HG02970 (cell line): ENCODE results near the gene RPUSD1.

Experiments
- ATAC-seq: cut with Tn5 transposase; IDR thresholded peaks from one replicate; pipeline ENCODE4 v1.9.1; 2021; ENCODE audit warnings: mild to moderate bottlenecking, moderate library complexity, moderate number of reproducible peaks; ENCODE audit not compliant: unreplicated experiment, low FRiP score

The RPUSD1 gene

DNA sequence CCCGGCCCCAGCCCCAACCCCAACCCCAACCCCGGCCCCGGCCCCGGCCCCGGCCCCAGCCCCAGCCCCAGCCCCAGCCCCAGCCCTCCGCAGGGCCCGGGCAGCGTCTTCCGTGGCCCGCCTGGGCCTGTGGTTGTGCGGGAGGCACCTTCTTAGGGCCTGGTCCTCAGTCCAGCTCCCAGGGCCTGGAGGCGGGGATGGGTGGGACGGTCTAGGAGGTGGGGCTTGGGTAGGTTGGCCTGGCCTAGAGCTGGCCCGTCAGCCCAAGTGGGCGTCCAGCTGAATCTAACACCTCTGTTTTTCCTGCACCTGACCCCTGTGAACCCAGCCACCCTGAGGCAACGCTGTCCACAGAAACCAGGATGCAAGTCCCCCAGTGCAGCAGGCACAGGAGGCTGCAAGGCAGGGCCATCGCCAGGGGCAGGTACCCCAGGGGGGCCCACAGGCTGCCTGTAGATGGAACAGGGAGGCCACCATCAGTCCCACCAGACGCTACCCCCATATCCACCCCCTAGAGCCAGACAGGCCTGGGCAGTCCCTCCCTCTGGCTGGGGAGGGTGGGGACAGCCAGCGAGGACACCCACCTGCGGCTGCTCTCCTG lies 18.9 kb downstream of the RPUSD1 start:
- no peak for ATAC-seq

DNA sequence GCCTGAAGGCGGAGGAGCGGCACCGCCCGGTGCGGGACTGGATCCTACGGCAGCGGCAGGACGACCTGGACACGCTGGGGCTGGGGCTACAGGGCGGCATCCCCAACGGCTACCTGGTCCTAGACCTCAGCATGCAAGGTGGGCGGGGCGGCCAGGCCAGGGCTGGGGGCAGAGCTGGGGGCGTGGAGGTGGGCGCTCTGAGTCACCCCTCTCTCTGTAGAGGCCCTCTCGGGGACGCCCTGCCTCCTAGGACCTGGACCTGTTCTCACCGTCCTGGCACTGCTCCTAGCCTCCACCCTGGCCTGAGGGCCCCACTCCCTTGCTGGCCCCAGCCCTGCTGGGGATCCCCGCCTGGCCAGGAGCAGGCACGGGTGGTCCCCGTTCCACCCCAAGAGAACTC lies 19.8 kb downstream of the RPUSD1 start:
- ATAC-seq, result no peak

DNA sequence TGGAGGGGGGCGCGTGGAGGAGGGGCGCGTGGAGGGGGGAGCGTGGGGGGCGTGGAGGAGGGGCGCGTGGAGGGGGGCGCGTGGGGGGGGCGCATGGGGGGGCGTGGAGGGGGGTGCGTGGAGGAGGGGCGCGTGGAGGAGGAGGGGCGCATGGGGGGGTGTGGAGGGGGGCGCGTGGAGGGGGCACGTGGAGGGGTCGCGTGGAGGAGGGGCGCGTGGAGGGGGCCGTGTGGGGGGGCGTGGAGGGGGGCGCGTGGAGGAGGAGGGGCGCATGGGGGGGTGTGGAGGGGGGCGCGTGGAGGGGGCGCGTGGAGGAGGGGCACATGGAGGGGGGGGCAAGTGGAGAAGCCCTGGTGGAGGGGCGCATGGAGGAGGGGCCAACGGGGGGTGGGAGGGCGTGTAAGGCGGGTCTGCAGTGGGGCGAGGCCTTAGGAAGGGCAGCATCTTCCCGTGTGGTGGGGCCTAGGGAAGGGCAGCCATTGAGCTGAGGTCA lies 20.4 kb downstream of the RPUSD1 start:
- ATAC-seq, result no peak

DNA sequence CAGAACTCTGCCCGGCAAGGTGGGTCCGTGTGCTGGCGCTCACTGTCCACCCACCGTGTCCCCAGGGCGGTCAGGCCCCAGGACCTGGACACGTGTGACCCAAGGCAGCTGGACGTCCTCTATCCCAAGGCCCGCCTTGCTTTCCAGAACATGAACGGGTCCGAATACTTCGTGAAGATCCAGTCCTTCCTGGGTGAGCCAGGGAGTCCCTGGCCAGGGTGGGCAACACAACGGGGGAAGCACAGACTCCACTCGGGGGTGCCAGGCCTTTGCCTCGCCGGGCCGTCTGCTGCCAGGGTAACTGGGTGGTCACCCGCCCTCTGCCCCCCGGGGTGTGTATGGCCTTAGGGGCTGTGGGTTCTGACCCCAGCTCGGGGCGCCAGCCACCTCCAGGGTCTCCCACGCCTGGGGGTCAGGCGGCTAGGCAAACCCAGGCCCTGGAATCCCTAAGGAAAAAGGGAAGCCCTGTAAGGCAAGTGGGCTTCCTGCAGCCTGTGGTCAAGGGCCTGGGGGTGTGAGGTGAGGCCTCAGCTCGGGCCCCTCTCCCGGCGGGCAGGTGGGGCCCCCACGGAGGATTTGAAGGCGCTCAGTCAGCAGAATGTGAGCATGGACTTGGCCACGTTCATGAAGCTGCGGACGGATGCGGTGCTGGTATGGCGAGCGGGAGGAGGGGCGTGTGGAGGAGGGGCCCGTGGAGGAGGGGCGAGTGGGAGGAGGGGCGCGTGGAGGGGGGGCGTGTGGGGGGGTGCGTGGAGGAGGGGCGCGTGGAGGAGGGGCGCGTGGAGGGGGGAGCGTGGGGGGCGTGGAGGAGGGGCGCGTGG lies 21.2 kb downstream of the RPUSD1 start:
- ATAC-seq, result no peak

DNA sequence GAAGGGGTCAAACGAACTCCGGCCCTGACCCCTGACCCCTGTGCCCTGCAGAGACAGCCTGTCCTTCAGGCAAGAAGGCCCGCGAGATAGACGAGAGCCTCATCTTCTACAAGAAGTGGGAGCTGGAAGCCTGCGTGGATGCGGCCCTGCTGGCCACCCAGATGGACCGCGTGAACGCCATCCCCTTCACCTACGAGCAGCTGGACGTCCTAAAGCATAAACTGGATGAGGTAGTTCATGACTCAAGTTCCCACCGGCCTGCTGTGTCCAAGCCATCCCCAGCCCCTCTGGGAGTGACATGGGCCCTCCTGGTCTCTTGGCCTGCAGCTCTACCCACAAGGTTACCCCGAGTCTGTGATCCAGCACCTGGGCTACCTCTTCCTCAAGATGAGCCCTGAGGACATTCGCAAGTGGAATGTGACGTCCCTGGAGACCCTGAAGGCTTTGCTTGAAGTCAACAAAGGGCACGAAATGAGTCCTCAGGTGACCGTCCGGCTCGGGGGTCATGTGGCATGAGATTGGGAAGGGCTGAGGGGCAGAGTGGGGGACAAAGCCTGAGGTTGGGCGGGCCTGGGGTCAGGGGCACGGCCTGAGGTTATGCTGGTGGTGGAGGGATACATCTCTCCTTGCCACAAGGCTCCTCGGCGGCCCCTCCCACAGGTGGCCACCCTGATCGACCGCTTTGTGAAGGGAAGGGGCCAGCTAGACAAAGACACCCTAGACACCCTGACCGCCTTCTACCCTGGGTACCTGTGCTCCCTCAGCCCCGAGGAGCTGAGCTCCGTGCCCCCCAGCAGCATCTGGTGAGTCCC lies 22.0 kb downstream of the RPUSD1 start:
- no peak for ATAC-seq

DNA sequence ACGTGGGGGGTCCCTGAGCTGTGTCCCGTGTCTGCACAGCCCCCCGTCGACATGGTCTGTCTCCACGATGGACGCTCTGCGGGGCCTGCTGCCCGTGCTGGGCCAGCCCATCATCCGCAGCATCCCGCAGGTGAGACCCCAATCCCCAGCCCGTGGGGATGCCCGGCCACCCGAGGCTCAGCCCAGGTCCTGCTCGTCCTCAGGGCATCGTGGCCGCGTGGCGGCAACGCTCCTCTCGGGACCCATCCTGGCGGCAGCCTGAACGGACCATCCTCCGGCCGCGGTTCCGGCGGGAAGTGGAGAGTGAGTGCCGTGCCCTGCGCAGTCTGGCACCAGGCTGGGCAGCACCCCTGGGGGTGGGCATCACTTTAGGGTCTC lies 22.7 kb downstream of the RPUSD1 start:
- no peak for ATAC-seq

DNA sequence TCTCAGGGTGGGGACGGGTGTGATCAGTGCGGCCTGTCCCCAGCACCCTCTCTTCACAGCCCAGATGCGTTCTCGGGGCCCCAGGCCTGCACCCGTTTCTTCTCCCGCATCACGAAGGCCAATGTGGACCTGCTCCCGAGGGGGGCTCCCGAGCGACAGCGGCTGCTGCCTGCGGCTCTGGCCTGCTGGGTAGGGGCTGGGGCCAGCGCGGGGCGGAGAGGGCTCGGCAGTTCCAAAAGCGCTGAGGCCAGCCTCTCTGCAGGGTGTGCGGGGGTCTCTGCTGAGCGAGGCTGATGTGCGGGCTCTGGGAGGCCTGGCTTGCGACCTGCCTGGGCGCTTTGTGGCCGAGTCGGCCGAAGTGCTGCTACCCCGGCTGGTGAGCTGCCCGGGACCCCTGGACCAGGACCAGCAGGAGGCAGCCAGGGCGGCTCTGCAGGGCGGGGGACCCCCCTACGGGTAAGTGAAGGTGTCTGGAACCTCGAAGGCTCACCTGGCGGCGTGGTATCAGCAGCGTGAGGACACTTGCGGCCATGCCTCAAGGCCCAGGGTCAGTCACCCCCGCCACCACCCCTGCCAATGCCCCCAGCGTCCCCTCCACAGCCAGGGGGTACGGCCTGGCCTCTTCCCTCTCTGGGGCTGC lies 23.2 kb downstream of the RPUSD1 start:
- ATAC-seq, result no peak

DNA sequence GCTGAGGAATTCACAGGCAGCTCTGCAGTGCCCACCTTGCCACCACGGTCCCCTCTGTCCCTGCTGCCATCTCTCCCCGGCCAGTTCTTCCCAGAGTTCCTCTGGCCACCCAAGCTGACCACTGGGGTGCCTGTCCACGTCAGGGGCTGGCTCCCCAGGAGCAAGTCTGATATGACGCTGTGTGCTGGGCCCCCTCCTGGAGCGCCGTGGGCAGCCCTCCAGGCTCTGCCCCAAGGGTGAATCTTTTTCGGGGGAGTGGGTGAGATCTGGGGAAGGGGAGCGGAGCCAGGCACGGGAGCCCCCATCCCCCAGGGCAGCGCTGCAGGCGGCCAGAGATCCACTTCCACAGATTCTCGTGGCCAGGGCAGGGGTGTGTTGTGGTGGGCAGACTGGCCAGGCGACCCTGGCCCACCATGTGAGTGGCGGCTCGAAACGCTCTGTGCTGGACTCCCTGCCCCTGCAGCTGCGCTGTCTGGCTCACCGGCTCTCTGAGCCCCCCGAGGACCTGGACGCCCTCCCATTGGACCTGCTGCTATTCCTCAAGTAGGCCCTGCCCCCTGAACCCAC lies 23.9 kb downstream of the RPUSD1 start:
- no peak for ATAC-seq

DNA sequence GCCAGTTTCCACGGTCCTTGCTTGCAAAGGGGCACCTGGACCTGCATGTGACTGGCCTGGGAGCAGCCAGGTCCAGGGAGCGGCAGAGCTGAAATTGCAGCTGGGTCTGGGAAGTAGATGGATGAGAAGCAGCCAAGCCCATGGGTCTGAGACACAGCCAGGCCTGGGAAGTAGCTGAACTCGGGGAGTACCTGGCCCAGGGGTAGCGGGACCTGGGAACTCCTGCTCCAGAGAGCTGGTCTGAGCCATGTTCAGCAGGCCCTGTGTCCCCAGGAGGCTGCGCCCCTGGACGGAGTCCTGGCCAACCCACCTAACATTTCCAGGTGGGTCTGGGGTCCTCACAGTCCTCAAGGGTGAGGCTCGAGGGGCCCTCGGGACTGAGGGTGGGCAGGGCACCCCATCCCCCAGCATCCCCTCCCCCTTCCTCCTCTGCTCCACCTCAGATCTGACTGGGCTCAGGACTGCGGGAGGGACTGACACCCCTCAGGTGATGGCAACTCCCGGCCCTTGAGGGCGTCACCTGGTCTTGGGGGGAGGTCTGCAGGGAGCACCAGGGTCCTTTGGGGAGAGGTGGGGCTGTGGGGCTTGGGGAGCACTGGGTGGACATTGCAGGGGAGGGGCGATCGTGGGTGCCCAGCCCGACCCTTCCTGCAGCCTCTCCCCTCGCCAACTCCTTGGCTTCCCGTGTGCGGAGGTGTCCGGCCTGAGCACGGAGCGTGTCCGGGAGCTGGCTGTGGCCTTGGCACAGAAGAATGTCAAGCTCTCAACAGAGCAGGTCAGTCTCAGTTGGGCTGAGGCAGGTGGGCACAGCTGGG lies 24.6 kb downstream of the RPUSD1 start:
- ATAC-seq, result no peak

DNA sequence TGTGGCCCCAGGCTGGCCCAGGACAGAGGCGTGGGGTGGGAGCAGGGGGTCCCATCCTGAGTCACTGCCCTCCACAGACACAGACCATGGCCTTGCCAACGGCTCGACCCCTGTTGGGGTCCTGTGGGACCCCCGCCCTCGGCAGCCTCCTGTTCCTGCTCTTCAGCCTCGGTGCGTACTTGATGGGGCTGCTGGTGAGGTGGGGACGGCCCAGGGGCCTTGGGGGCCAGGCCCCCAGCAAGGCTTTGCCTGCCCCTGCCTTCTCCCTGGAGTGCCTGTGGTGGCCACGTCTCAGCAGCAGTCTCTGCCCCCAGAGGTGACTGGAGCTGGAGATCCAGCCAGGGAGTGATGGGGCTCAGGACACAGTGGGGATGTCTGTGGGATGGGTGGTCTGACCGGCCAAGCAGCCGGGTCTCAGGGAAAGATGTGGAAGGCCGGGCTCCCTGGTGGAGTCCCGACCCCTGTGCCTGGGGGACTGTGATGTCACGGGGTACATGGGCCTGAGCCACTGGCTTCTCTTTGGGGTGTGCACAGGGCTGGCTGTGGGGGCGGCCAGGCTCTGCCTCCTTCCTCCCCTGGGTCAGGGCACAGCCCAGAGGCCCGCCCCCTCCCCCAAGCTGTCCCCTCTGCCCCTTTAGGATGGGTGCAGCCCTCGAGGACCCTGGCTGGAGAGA lies 25.4 kb downstream of the RPUSD1 start:
- ATAC-seq, result no peak

DNA sequence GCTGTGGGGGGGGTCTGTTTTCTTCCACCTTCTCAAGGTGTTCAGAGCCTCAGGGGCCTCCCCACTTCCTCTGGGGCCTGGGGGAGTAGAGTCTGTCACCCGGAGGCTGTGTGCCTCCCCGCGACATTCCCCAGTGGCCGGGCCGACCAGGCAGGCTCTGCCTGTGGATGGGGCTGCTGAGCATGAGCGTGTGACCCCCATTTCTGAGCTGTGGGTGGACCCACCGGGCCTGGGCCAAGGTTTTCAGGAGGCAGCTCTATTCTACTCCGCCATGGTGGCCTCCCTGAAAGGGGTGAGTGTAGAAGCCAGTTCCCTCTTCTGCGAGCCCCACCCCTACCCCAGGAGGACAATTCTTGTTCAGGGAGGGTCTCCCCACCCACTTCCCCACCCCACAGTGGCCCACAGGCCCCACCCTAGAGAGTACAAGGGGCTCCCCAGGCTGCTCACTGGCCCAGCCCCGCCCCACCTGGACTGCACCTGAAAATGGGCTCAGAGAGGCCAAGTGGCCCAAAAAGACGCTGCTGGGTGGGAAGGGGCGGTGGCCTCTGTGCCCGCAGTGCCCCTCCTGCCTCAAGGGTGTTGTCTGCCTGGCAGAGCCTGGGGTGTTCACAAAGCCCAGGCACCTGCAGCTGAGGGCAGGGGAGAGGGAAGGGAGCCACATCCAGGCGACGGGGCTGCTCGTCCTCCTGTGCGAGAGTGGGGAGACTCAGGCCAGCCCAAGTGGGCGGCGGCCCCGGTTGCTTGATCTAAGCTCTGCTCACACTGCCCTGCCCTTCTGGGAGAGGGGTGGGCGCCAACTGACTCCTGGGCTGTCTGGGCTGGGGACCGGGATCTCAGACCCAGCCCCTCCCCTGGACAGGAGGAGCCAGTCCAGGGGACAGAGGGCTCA lies 26.3 kb downstream of the RPUSD1 start:
- ATAC-seq, result no peak

DNA sequence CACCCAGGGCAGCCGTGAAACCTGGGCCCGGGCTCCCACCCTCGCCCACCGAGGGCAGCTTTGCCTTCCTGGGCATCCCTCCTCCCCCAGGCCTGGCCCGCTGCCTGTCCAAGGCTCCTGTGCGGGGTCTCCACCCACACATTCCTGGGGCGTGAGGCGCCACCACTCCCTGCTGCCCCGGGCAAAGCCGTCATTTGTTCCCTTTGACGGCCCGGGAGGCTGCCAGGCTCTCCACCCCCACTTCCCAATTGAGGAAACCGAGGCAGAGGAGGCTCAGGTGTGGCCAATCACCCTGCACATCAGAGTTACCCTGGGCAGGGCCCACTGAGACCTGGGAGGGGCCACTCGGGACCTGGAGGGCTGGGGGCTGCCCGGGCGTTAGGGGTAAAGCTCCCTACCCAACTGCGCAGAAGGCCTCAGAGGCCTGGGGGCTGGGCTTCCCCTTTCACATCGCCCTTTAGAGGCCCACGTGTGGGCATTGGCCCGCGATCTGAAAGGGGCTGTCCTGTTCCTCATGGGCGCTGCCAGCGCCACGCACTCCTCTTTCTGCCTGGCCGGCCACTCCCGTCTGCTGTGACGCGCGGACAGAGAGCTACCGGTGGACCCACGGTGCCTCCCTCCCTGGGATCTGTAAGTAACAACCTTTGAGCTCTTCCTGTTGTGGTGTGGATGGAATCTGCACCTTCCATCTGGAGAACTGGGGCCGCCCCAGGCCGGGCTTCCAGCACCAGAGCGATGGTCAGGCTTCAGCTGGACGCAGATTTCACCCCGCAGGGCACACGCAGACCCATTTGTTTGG lies 27.4 kb downstream of the RPUSD1 start, which contains the start of gene MSLN:
Gene MSLN, plus strand, starts transcription at position 190 of the 799 bp plus-strand sequence. CDS start 1,947 bp downstream, outside the sequence.
- no peak for ATAC-seq

DNA sequence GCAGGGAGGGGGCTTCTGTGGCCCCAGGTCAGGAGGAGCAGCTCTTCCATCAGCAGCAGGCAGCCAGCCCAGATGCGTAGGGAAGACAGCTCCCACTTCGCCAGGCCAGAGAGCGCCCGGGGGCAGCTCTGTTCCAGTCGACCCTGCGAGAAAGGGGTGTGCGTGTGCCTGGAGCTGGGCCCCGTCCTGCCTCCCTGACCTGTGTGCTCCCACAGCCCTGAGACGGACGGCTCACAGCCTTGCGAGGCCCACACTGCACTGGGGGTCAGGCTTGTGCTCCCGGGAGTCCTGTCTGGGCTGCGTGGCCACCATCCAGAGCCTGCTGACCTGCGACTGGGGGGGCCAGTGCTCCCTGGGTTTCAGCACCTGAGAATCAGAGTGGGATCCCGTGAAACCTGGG lies 28.1 kb downstream of the RPUSD1 start:
- ATAC-seq, result no peak

DNA sequence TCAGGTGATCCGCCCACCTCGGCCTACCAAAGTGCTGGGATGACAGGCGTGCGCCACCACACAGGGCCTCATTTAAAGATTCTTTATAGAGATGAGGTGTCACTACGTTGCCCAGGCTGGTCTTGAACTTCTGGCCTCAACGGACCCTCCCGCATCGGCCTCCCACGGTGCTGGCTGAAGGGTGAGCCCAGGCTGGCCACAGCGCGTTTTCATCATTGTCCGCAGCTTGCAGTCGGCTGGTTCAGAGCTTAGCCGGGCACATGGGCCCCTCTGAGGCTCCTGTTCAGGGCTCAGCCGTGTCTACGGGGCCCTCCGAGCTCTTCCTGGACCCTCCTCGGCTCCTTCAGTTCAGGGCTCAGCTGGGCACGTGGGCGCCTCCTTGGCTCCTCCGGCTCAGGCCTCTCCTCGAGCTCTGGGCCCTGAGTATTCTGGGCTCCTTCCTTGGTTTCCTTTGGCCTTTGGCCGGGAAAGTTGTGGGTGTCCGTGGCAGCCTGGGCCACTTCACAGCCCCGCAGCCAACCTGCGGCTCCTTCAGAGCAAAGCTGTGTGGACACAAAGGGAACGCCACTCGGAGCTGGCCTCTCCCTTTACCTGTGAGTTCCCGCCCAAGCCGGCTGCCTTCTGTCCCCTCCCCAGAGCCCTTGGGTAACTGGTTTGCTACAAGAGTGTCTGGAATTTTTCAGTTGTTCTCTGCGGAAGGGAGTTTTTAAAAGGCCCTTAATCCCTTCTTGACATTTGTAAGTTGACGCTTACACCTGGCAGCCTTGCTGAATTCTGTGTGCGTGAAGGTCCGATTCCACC lies 28.9 kb downstream of the RPUSD1 start:
- ATAC-seq, result no peak

DNA sequence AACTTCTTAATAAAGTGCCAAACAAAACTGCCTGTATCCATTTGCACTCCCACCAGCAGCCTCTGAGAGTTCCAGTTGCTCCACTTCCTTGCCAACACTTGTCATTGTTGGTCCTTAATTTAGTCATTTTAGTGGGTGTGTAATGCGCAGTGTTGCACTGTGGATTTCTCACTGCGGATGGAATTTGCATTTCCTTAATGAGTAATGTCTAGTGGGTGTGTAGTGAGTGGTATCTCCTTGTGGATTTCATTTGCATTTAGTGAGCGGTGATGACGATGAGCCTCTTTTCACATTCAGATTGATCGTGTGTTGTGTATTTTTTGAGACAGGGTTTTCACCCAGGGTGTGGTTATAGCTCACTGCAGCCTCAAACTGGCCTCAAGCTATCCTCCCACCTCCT lies 31.8 kb downstream of the RPUSD1 start:
- ATAC-seq, result no peak

DNA sequence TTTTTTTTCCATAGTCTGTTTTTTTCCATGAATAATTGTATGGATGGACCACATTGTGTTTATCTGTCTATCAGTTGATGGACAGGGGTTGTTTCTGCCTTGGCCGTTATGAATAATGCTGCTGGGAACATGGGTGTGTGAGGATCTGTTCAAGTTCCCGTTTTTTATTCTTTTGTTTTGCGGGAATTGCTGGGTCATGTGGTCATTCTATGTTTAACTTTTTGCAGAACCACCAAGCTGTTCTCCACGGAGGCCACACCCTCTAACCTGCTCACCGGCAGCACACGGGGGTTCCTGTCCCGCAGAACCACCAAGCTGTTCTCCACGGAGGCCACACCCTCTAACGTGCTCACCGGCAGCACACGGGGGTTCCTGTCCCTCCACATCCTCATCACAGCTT lies 33.5 kb downstream of the RPUSD1 start:
- ATAC-seq, result no peak
